Stimulated activated CD8-positive, alpha-beta memory T cell treated with anti-CD3 and anti-CD28 coated beads, Interleukin-15, amount 100 ng/mL, for 1 hour (primary cell): Measurements from ENCODE around the gene GRWD1.

Experiments
- DNase-seq: peaks from one replicate; pipeline ENCODE4 v3.0.0-alpha.2; 2020; ENCODE audit warnings: low read depth

The GRWD1 gene

DNA sequence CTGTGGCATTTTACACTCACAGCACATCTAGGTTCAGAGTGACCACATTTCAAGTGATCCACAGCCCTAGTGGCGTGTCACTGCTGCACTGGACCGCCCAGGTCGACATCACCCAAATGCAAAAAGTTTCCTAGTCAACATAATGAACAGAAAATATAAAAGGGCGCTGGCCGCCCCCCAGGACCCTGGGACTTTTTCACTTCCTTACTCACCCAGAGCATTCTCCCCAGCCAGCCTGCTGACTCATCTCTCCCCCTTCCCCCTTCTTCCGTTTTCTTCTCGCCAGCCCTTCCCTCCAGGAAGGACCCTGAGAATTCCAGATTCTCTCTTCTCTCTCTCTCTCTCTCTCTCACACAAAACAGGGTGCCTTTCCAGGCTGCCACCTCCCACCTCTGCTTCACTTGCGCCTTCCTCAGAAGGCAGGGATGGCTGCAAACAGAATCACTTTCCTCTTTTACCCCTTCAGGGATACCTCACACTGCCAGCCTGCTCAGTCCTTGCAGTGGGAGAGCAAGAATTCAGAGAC lies 21.0 kb upstream of the GRWD1 start:
- no peak for DNase-seq

DNA sequence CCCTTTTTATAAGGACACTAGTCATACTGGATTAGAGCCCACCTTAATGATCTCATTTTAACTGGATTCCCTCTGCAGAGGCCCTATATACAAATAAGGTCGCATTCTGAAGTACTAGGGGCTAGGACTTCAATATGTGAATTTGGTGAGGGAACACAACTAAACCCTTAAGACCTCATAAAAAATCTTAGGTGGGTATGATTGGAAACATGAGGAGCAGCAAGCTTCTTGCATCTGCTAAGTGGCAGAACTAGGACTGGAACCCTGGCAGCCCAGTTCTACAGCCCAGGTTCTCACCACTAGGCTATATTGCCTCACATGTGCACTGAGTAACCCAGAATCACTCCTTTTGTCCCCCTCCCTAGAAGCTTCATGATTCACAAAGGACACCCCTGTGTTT lies 17.1 kb upstream of the GRWD1 start:
- no peak for DNase-seq

DNA sequence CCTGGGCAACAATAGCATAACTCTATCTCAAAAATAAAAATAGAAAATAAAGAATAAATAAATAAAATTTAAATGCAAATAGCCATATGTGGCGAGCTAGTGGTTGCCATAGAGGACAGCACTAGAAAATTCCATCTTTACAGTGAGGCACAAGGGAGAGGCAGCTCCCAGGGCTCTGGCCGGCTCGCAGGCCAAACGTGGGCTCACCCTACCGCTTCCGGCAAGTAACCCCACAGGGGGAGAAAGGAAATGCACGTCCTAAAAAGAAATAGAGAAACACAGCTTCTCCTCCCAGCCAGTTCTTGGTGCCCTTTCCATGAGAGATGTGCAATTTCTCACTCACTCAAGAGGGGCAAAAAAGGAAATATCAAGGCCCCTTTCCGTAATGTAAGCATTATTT lies 12.4 kb upstream of the GRWD1 start:
- no peak for DNase-seq

DNA sequence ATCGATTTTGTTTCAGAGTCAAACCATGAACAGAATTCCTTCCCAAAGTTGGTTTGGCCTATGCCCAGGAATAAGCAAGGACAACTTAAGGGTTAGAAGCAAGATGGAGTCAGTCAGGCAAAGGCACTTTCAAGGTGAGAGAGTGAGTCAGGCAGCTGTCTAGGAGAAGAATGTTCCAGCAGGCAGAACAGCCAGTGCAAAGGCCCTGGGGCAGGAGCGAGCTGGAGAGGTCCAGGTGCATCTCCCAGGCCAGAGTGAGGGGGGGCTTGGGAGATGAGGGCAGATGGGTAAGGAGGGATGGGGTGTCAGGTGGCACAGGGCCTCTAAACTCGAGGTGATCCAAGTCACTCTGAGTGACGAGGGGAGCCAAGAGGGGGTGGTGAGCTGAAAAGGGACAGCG lies 9.2 kb upstream of the GRWD1 start:
- no peak for DNase-seq

DNA sequence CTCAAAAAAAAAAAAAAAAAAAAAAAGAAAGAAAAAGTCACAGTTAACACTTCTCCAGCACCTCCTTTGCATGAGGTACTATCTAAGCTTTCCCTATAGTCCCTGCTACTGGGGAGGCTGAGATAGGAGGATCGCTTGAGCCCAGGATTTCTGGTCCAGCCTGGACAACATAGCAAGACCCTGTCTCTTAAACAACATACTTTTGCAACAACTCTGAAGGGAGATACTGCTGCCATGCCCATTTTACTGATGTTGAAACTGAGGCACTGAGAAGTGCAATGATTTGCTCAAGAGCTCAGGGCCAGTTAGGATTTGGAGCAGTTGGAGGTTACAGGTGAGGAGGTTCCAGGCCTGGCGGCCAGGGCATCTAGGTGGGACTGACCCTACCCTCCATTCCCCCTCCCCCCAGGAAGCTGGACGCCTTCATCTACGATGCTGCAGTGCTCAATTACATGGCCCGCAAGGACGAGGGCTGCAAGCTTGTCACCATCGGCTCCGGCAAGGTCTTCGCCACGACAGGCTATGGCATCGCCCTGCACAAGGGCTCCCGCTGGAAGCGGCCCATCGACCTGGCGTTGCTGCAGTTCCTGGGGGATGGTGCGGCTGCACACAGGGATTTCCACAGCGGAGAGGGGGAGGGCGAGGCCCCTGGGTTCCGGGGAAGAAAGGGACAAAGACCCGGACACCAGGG lies 4.3 kb upstream of the GRWD1 start:
- DNase-seq, result no peak

DNA sequence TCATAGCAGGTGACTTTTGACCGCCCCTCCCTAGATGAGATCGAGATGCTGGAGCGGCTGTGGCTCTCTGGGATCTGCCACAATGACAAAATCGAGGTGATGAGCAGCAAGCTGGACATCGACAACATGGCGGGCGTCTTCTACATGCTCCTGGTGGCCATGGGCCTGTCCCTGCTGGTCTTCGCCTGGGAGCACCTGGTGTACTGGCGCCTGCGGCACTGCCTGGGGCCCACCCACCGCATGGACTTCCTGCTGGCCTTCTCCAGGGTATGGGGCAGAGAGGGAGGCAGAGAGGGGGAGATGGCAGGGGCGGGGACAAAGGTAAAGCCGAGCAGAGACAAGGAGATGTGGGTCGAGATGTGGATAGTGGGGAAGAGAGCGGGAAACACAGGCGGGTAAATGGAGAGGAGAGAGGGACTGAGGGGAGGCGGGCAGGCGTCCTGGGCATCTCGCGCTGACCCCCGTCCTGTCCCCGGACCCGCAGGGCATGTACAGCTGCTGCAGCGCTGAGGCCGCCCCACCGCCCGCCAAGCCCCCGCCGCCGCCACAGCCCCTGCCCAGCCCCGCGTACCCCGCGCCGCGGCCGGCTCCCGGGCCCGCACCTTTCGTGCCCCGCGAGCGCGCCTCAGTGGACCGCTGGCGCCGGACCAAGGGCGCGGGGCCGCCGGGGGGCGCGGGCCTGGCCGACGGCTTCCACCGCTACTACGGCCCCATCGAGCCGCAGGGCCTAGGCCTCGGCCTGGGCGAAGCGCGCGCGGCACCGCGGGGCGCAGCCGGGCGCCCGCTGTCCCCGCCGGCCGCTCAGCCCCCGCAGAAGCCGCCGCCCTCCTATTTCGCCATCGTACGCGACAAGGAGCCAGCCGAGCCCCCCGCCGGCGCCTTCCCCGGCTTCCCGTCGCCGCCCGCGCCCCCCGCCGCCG lies 3.4 kb upstream of the GRWD1 start:
- no peak for DNase-seq

DNA sequence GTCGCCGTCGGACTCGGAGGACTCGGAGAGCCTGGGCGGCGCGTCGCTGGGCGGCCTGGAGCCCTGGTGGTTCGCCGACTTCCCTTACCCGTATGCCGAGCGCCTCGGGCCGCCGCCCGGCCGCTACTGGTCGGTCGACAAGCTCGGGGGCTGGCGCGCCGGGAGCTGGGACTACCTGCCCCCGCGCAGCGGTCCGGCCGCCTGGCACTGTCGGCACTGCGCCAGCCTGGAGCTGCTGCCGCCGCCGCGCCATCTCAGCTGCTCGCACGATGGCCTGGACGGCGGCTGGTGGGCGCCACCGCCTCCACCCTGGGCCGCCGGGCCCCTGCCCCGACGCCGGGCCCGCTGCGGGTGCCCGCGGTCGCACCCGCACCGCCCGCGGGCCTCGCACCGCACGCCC lies 2.5 kb upstream of the GRWD1 start:
- no peak for DNase-seq

DNA sequence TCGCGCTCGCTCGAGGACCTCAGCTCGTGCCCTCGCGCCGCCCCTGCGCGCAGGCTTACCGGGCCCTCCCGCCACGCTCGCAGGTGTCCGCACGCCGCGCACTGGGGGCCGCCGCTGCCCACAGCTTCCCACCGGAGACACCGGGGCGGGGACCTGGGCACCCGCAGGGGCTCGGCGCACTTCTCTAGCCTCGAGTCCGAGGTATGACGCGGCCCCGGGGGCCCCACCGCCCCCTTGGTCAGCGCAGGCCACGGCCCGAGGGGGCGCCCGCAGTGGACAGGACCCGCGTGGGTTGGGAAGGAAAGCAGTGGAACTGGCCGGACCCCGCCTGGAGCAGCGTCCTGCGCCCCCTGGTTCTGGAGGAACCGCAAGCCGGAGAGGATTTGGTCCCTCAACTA lies 2.1 kb upstream of the GRWD1 start:
- DNase-seq, result no peak

DNA sequence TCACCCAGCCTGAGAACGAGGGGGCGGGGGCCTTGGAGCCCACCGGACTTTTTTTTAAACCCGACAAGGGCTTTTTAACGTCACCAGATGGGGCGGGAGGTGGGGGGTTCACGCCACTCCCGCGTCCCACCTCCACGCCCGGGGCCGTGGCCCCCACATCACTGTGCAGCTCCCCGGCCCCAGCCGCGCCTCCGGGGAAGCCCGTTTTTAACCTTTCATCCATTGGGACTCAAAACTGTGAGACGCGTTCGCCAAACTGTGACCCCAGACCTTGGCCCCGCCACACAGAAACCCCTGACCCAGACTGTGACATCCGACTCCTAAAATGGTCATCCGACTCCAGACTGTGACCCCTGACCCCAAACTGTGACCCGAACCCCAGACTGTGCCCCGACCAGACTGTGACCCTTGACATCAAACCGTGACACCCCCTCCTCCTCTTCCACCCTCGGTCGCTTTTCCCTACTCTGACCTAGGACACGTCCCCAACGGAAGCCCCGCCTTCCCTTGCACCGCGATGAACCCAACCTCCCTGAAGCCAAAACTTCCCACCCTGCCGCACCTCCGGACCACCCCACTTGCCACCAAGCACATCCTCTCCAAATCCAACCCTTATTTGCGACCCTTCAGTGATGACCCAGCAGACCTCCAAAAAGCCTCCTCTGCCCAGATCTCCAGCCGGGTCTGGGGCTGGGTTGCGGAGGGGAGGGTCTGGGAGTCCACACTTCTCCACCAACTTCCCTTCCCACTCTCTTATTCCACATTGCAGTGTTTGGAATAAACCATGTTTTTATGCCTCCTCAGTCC lies 1.5 kb upstream of the GRWD1 start:
- no peak for DNase-seq

DNA sequence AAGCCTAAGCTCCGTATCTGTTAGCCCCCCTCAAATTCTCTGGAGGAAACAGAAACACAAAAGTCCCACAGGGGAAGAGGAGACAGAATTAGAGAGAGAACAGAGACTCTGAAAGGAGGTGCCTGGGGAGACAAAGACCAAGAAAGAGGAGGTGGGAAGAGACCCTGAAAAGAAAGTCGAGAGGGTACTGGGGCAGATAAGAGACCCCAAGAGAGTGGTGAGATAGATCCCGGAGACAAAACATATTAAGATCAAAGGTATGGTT lies 915 bp upstream of the GRWD1 start:
- no peak for DNase-seq

DNA sequence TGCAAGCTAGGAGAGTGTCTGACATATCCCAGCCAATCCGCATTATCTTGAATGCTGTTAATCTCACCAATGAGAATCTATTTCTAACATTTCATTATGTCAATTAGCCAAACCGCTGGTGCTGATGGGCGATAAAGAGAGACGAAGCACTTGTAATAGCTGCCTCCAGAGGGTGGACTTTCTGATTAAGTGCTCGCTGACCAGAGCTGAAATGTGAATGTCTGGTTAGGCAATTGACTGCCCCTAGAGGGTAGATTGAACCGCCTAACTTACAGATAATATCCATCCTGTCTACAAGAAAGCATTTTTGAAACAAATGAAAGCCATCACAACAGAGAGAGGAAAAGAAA lies 552 bp upstream of the GRWD1 start:
- no peak for DNase-seq

DNA sequence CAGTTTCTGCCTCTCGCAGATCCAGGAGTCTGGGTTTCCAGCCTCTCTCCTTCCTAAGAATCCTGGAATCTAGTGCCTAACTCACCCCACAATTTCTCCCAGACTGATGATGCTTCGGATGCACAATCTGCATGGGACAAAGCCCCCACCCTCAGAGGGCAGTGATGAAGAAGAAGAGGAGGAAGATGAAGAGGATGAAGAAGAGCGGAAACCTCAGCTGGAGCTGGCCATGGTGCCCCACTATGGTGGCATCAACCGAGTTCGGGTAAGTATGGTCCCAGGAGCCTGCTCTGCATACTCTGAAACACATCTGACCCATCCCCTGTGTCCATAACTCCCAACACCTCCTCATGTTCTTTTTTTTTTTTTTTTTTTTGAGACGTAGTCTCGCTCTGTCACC lies 796 bp downstream of the GRWD1 start:
- DNase-seq, result no peak

DNA sequence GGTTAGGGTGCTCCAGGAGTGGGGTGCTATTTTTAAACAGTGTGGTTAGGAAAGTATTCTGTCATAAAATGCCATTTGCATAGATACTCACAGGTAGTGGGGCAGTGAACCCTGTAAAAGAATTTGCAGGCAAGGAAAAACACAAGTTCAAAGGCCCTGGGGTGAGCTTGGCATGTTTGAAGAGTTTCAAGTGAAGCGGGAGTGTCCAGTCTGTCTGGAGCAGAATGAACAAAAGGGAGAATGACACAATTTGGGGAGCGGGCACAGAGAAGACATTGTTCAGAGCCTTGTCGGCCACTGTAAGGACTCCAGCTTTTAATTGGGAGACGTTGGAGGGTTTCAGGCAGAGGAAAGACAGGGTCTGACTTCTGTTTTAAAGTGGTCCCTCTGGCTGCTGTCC lies 2.8 kb downstream of the GRWD1 start:
- no peak for DNase-seq

DNA sequence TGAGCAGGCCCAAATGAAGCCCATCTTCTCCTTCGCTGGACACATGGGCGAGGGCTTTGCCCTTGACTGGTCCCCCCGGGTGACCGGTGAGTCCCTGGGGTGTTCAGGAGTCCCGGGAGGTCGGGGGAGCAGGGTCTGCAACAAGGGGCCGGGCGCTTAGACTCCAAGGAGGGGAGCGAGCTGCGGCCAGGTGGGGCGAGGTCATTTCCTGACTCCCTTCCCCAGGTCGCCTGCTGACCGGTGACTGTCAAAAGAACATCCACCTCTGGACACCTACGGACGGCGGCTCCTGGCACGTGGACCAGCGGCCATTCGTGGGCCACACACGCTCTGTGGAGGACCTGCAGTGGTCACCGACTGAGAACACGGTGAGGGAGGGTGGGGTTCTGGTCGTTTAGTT lies 4.7 kb downstream of the GRWD1 start:
- no peak for DNase-seq

DNA sequence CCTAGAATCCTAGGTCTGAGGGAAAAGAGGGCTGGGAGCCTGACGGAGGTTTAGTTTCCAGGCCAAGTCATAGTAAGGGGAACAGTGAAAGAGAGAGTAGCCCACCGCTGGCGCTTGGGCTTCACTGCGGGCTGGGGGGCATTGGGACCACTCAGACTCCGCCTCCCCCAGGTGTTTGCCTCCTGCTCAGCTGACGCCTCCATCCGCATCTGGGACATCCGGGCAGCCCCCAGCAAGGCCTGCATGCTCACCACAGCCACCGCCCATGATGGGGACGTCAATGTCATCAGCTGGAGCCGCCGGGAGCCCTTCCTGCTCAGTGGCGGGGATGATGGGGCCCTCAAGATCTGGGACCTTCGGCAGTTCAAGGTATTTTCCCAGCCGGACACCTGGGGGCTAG lies 5.1 kb downstream of the GRWD1 start:
- no peak for DNase-seq

DNA sequence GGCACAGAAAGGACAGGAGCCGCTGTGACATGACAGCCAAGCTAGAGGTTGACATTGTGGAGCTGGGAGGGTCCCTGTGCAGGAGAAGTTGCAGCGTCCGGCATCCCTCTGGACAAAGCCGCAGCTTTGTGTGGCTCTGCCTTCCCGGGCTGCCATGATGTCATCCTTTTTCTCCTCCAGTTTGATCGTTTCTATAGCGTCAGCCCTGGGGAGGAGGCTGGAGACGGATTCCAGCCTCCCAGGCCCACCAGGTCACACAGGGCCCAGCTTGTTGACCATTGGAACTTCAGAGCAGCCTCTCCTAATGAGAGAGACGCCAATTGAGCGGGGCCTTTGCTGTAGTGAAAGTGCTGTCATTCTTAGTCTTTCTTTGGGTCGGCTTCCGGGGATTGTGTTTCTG lies 5.8 kb downstream of the GRWD1 start:
- DNase-seq, result no peak

DNA sequence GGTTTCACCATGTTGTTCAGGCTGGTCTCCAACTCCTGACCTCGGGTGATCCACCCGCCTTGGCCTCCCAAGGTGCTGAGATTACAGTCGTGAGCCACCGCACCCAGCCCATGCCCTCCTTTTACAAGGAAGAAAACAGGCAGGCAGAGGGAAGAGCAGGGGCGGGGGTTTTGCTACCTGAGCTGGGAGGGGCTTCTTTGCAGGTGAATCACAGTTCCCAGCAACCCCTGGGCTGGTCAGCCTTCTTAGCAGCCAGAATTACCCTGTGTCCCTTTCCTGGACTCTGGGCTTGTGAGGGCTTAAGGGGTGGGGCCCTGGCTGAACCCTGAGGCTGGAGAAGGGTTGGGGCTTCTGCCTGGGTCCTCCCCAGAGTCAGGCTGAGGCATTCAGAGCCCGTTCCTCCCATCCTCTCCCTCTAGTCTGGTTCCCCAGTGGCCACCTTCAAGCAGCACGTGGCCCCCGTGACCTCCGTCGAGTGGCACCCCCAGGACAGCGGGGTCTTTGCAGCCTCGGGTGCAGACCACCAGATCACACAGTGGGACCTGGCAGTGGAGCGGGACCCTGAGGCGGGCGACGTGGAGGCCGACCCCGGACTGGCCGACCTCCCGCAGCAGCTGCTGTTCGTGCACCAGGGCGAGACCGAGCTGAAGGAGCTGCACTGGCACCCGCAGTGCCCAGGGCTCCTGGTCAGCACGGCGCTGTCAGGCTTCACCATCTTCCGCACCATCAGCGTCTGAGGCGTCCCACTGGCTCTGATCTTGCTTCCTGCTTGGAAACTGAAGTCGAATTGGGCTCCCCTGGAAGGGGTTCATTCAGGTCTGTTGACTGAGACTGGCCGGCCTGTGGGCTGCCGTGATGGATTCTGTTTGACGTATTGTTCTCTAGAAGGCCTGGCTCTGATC lies 6.8 kb downstream of the GRWD1 start:
- DNase-seq, result no peak

DNA sequence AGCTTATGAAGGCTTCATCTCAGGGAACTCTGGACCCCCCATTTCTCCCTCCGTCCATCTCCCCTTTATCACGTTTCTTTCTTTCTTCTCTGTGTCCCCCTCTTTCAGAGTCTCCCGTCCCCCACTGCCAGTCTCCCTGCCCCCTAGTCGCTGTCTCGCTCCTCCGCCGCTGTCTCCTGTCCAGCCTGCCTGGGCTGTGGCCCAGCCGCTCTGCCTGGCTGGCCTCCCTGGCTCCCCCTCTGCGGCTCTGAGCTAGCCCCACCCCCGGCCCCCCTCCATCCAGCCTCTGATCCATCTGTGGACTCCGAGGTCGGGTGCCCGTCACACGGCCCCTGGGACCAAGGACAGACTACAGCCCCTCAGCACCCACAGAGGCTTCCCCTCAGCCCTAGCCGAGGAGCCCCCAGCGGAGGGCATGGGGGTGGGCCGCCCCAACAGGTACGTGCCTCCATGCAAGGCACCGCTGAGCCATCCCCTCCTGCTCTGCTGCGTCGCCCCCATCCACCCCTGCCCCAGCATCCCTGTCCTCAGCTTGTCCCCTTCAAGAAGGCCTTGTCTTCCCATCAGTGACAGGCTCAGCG lies 8.5 kb downstream of the GRWD1 start:
- no peak for DNase-seq

DNA sequence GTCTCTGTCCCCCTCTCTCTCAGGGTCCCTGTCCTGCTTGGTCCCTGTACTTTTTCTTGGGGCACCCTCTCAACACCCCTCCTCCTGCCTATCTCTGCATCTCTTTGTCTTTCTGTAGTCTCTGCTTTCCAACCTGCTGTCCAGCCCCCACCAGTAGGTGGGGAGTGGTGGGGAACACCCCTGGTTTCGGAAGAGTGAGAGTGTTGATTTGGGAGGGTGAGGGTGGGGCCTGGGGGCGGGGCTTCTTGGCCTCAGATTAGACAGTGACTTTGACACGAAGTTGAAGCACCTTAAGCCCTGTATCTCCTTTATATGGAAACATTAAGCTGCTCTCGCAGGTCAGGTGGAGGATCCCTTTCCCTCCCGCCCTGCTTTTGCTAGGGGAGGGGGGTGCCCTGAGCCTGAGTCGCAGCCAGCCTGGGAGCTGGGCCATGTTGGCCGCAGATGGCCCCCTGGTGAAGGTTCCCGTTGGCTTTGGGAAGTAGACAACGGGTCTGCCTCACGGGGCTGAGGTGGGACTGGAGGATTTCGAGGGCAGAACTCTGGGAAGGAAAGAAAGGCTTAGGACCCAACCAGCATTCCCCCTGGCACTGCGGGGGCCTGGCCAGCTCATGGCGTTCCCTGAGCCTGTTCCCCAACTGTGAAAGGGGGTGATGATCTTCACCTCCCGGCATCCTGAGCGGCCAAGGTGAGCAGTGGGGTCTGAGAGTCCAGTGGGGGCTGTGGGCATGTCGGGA lies 9.6 kb downstream of the GRWD1 start, which contains the start of gene KCNJ14:
KCNJ14 (plus strand) TSS at position 404 of the 737 bp plus-strand sequence. CDS start 6,151 bp downstream, outside the sequence.
- DNase-seq, result no peak

DNA sequence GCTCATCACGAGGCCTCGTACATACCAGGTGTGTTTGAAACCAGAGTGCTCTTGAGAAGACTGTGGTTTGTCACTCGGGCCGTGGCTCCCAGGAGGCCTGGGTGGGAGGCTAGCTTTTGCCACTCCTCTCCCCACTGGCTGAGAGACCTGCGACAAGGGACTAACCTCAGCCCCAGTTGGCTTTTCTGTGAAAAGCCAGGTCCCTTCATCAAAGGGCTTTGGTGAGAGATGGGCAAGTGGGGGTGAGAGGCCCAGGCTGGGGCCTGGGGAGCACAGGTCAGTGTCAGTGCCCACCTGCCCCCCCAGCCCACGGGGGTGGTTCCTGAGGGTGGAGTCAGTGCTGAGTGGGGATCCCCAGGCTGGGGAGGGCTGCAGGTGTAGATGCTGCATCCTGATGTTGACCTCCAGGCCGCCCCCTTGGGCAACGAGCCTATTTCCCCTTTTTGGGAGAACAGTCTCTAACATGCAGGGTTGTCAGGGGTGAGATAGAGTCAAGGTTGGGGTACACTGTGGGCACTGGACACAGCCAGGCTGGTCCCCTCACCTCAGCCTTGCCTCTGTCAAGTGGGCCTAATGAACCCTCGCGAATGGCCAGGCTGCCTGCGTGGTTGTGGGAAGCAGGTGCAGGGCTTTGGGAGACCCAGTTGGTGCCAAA lies 10.3 kb downstream of the GRWD1 start:
- DNase-seq, result no peak
